ENCODE results near the gene SH3BGR.

The SH3BGR gene

DNA sequence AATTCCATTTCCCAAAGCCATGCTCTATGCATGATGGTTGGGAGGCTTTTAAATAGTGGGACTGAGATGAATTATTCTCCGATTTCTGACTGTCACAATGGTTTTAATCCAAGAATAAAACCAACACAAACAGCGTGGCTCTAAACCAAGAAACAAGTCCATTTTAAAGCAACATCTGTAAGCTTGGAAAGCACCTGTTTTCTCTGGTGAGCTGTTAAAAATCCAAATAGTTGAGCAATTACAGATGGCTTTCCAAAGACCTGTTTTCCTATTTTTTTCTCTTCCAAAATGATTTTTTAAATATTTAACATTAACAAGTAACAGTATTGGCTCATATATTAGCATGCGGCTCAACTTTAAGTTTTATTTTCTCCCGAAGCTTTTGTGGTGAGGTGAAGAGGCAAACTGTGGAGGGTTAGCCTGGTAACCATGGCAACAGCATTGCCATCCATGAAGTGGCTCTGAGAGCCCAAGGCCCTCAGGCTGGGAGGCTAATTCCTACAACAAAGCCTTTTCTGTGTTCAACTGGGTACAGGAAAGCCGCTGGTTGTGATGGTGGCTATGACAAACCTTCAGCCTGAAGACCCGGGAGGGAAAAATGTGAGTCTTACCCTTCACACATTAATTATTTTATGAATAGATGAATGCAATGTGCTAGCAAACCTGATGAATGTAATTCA, 104.3 kb downstream of the SH3BGR start:
- no peak for DNase-seq

DNA sequence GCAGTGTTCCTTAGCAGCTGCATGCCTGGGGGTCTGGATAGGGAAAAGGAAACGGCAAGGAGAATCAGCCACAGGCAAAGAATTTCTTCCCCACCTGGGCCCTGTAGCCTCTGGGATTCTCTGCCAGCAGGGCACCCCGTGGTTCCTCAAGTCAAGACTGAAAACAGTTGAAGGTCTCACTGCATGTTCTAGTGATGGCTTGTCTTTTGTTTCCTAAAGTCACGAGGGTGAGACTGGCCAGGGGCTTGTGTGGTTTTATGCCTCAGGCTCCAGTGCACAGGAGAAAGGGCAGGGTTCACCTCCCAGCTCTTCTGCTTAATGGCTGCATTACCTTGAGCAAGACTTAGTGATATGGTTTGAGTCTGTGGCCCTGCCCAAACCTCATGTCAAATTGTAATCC, 107.7 kb downstream of the SH3BGR start:
- no peak for DNase-seq

- DNase-seq: no peak
Measured at GRCh38 chr21:39561140-39561539, 109.4 kb downstream of the SH3BGR start.

DNA sequence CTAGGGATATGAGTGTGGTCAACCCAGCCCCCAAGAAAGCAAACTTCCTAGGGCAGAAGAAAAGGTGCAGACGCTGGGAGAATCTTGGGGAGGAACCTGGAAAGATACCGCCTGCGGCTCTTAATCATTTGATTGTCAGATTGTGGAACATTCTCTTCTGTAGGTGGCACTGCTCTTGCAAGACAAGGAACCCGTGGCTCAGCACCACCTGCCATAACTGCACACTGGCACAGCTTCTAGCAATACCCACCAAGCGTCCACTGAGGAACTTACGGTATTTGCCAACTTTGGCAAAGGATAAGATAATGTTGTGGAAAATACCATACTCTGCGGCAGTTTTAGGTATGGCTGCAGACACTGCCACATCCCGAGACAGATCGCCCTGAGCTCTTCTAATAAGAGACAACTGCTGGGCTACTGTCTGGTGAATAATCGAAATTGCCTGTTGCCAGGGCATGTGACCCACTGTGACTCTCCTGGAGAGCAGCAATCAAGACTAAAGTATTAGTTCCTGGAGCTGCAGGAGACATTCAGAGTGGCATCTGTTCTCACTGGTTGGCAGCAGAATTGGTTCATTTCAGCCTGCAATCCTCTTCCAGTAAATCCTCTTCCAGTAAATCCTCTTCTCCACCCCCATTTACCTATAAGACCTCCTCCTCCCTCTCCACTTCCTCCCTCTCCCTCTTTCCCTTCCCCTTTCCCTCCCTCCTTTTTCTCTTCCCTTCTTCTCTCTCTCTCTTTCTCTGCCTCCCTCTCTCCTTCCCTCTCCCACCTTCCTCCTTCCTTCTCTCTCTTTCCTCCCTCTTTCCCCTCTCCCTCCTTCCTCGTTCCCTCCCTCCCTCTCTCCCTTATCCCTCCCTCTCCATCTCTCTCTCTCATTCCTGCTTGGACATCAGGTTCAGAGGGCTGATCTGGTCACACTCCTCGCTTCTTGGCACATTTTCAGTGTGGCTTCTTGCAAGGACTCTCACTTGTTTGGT, 111.3 kb downstream of the SH3BGR start:
- DNase-seq: no peak

GRCh38 chr21:39564200-39564599, 112.4 kb downstream of the SH3BGR start:
- no peak for DNase-seq
